HG03442 (cell line): ENCODE data around the gene DDX23.
"Not testable (repeated sequence)": the region's sequence is repeated elsewhere in the genome, so short reads cannot be mapped to it uniquely, and the experiment has no call there.

Experiments
- ATAC-seq: cut with Tn5 transposase; IDR thresholded peaks from one replicate; pipeline ENCODE4 v1.9.1; 2021; ENCODE audit warnings: mild to moderate bottlenecking, moderate library complexity; ENCODE audit not compliant: unreplicated experiment

The DDX23 gene

GRCh38 chr12:48851883-48852733 is at the start of gene DDX23:
Gene DDX23, minus strand, starts transcription at chr12:48852163. Its CDS starts 6,381 bp downstream, at chr12:48845782.
- ATAC-seq, result peak; percentile 93

- ATAC-seq, result peak; percentile 42
These were observed 49.3 kb upstream of the DDX23 start for GRCh38 chr12:48901278-48901677.

GRCh38 chr12:48899651-48900050 is 47.7 kb upstream of the DDX23 start:
- ATAC-seq, result no peak

GRCh38 chr12:48894271-48894670 is 42.3 kb upstream of the DDX23 start:
- ATAC-seq, result no peak

- peak; percentile 76 for ATAC-seq
These were observed 38.9 kb upstream of the DDX23 start for GRCh38 chr12:48890657-48891418.

- ATAC-seq, result no peak
These were observed 37.7 kb upstream of the DDX23 start for GRCh38 chr12:48889679-48890078.

- no peak for ATAC-seq
These were observed 31.6 kb upstream of the DDX23 start for GRCh38 chr12:48883305-48884161.

GRCh38 chr12:48882972-48883304 is 31.0 kb upstream of the DDX23 start:
- ATAC-seq, result no peak

- ATAC-seq, result no peak
These were observed 30.3 kb upstream of the DDX23 start for GRCh38 chr12:48882315-48882687.

- ATAC-seq, result no peak
These were observed 29.8 kb upstream of the DDX23 start for GRCh38 chr12:48881686-48882314.

GRCh38 chr12:48880647-48881046 is 28.7 kb upstream of the DDX23 start:
- no peak for ATAC-seq

- no peak for ATAC-seq
These were observed 26.6 kb upstream of the DDX23 start for GRCh38 chr12:48878548-48878947.

- no peak for ATAC-seq
These were observed 24.1 kb upstream of the DDX23 start for GRCh38 chr12:48875944-48876515.

- not testable (repeated sequence) for ATAC-seq
These were observed 21.6 kb upstream of the DDX23 start for GRCh38 chr12:48873534-48873933.

- no peak for ATAC-seq
These were observed 21.1 kb upstream of the DDX23 start for GRCh38 chr12:48873096-48873495.

GRCh38 chr12:48869191-48869590 is 17.2 kb upstream of the DDX23 start:
- ATAC-seq, result no peak

- ATAC-seq, result no peak
These were observed 16.5 kb upstream of the DDX23 start for GRCh38 chr12:48868451-48868850.

- ATAC-seq, result no peak
These were observed 14.2 kb upstream of the DDX23 start for GRCh38 chr12:48866052-48866711.

GRCh38 chr12:48865281-48866051 is 13.5 kb upstream of the DDX23 start, which contains the start of gene RND1:
Gene RND1, minus strand, starts transcription at chr12:48865870. Its CDS starts 103 bp downstream, at chr12:48865767.
- ATAC-seq, result peak; percentile 86
